GM23338 (cell line): ENCODE results near the gene EFCC1. TPM values are rescaled to one million over a fixed set of nuclear protein-coding genes. Genes with fewer than 3 reads are reported as not detected.

ENCODE experiments used
- ATAC-seq: fragments of 200-7000 bp; cut with Tn5 transposase; 3 replicates; pipeline ENCODE4 v1.9.1; 2020
- DNase-seq: peaks from one replicate; pipeline ENCODE4 v3.0.0-alpha.2; 2015; ENCODE audit warnings: low spot score
- H2AFZ ChIP-seq: fragments of 200-600 bp; sonication (generic); 2 replicates; pipeline ENCODE4 v1.8.0; 2016; ENCODE audit warnings: antibody characterized with exemption, mild to moderate bottlenecking, moderate library complexity
- H3F3A ChIP-seq: fragments of 200-600 bp; sonication (generic); replicated peaks from 2 replicates; pipeline ENCODE4 v1.8.0; 2017; ENCODE audit warnings: antibody characterized with exemption, mixed run types, low read depth
- H3K27ac ChIP-seq: fragments of 200-600 bp; sonication (generic); 2 replicates; pipeline ENCODE4 v1.6.1; 2016; ENCODE audit warnings: low read depth
- H3K27me3 ChIP-seq: fragments of 200-600 bp; sonication (generic); 2 replicates; pipeline ENCODE4 v1.8.0; 2016; ENCODE audit warnings: mild to moderate bottlenecking, mixed run types, moderate library complexity; ENCODE audit not compliant: insufficient read depth
- H3K36me3 ChIP-seq: fragments of 200-600 bp; sonication (generic); 2 replicates; pipeline ENCODE4 v1.8.0; 2016; ENCODE audit warnings: mild to moderate bottlenecking; ENCODE audit not compliant: insufficient read depth
- H3K4me1 ChIP-seq: fragments of 200-600 bp; sonication (generic); 2 replicates; pipeline ENCODE4 v1.8.0; 2016; ENCODE audit warnings: mild to moderate bottlenecking, moderate library complexity; ENCODE audit not compliant: insufficient read depth
- H3K4me2 ChIP-seq: fragments of 200-600 bp; sonication (generic); 2 replicates; pipeline ENCODE4 v1.7.1; 2017; ENCODE audit warnings: mixed run types
- H3K4me3 ChIP-seq: fragments of 200-600 bp; sonication (generic); 2 replicates; pipeline ENCODE4 v1.6.1; 2016; ENCODE audit warnings: mixed run types
- H3K79me2 ChIP-seq: fragments of 200-600 bp; sonication (generic); replicated peaks from 2 replicates; pipeline ENCODE4 v1.8.0; 2017; ENCODE audit warnings: mild to moderate bottlenecking; ENCODE audit not compliant: insufficient read depth
- H3K9me2 ChIP-seq: fragments of 200-600 bp; sonication (generic); 2 replicates; pipeline ENCODE4 v1.8.0; 2017; ENCODE audit not compliant: insufficient read depth
- H4K20me1 ChIP-seq: fragments of 200-600 bp; sonication (generic); replicated peaks from 2 replicates; pipeline ENCODE4 v1.8.0; 2017; ENCODE audit warnings: mild to moderate bottlenecking; ENCODE audit not compliant: insufficient read depth
- H3K27ac Mint-ChIP-seq: 2 replicates; pipeline ENCODE4 v1.8.0; 2020; ENCODE audit warnings: inconsistent platforms, mild to moderate bottlenecking, moderate library complexity, mixed read lengths
- H3K27me3 Mint-ChIP-seq: 3 replicates; pipeline ENCODE4 v1.8.0; 2022; ENCODE audit warnings: low read depth, mild to moderate bottlenecking, moderate library complexity, mixed read lengths, inconsistent platforms; ENCODE audit not compliant: insufficient read depth, poor library complexity
- H3K36me3 Mint-ChIP-seq: 3 replicates; pipeline ENCODE4 v1.8.0; 2021; ENCODE audit warnings: low read depth, mild to moderate bottlenecking, inconsistent platforms, moderate library complexity, mixed read lengths
- H3K4me1 Mint-ChIP-seq: 3 replicates; pipeline ENCODE4 v1.8.0; 2020; ENCODE audit warnings: mild to moderate bottlenecking, inconsistent platforms, mixed read lengths
- H3K4me3 Mint-ChIP-seq: 3 replicates; pipeline ENCODE4 v1.8.0; 2021; ENCODE audit warnings: moderate library complexity, mild to moderate bottlenecking, inconsistent platforms, mixed read lengths
- H3K9me3 Mint-ChIP-seq: 3 replicates; pipeline ENCODE4 v1.8.0; 2020; ENCODE audit warnings: moderate library complexity, mild to moderate bottlenecking, inconsistent platforms, mixed read lengths
- CREB1 ChIP-seq: fragments of 250-450 bp; sonication (Bioruptor Pico); IDR thresholded peaks from 2 replicates; pipeline ENCODE4 v1.5.0; 2020; ENCODE audit warnings: low read depth, mild to moderate bottlenecking, moderate library complexity
- EZH2 ChIP-seq: fragments of 200-600 bp; sonication (generic); IDR thresholded peaks from one replicate; pipeline ENCODE4 v1.8.0; 2017; ENCODE audit warnings: antibody characterized with exemption, mild to moderate bottlenecking, low read depth; ENCODE audit not compliant: unreplicated experiment
- EZH2phosphoT487 ChIP-seq: fragments of 200-600 bp; sonication (generic); IDR thresholded peaks from one replicate; pipeline ENCODE4 v1.8.1; 2018; ENCODE audit warnings: antibody characterized with exemption; ENCODE audit not compliant: unreplicated experiment
- NANOG ChIP-seq: IDR thresholded peaks from 2 replicates; pipeline ENCODE4 v1.6.1; 2016; ENCODE audit warnings: antibody characterized with exemption, borderline replicate concordance
- POLR2AphosphoS5 ChIP-seq: IDR thresholded peaks from 2 replicates; pipeline ENCODE4 v1.6.1; 2016; ENCODE audit warnings: antibody characterized with exemption, low read depth
- ZNF114 ChIP-seq: fragments of 250-450 bp; sonication (Bioruptor Pico); IDR thresholded peaks from 2 replicates; pipeline ENCODE4 v1.5.0; 2020; ENCODE audit warnings: mild to moderate bottlenecking, moderate library complexity
- ZNF331 ChIP-seq: fragments of 250-450 bp; sonication (Bioruptor Pico); IDR thresholded peaks from 2 replicates; pipeline ENCODE4 v1.5.0; 2020; ENCODE audit warnings: low read depth, mild to moderate bottlenecking, moderate library complexity
- polyA plus RNA-seq: library from polyadenylated mRNA; unstranded; fragments of >200 nt; fragmentation: Nextera tagmentation; extraction: Ambion mirVana; gene quantifications from 2 replicates; pipeline ENCODE4 v1.2.1, GENCODE V29; 2016
- total RNA-seq: library from RNA; depleted of rRNA; stranded (reverse); fragments of >200 nt; shearing (Covaris generic); gene quantifications from 2 replicates; pipeline ENCODE4 v1.2.3, GENCODE V29; 2014
- TF ChIP-seq, protein P1 (sequence below): IDR thresholded peaks from one replicate; pipeline ENCODE4 v1.6.1; 2018; ENCODE audit warnings: antibody characterized with exemption; ENCODE audit not compliant: unreplicated experiment
- TF ChIP-seq, protein P2 (sequence below): fragments of 250-450 bp; sonication (Bioruptor Pico); IDR thresholded peaks from 2 replicates; pipeline ENCODE4 v1.5.0; 2020; ENCODE audit warnings: mild to moderate bottlenecking, moderate library complexity

The EFCC1 gene
- total and polyA plus RNA-seq, 2 experiments from 2014 or later, result not detected

GRCh38 chr3:129047553-129047839 is 46.4 kb downstream of the EFCC1 start (continued):
- TF ChIP-seq, protein P1, sequence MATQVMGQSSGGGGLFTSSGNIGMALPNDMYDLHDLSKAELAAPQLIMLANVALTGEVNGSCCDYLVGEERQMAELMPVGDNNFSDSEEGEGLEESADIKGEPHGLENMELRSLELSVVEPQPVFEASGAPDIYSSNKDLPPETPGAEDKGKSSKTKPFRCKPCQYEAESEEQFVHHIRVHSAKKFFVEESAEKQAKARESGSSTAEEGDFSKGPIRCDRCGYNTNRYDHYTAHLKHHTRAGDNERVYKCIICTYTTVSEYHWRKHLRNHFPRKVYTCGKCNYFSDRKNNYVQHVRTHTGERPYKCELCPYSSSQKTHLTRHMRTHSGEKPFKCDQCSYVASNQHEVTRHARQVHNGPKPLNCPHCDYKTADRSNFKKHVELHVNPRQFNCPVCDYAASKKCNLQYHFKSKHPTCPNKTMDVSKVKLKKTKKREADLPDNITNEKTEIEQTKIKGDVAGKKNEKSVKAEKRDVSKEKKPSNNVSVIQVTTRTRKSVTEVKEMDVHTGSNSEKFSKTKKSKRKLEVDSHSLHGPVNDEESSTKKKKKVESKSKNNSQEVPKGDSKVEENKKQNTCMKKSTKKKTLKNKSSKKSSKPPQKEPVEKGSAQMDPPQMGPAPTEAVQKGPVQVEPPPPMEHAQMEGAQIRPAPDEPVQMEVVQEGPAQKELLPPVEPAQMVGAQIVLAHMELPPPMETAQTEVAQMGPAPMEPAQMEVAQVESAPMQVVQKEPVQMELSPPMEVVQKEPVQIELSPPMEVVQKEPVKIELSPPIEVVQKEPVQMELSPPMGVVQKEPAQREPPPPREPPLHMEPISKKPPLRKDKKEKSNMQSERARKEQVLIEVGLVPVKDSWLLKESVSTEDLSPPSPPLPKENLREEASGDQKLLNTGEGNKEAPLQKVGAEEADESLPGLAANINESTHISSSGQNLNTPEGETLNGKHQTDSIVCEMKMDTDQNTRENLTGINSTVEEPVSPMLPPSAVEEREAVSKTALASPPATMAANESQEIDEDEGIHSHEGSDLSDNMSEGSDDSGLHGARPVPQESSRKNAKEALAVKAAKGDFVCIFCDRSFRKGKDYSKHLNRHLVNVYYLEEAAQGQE, result no peak
- TF ChIP-seq POLR2AphosphoS5 (no peak), CREB1 (CRISPR knock-in tag) (no peak), EZH2phosphoT487 (no peak), NANOG (no peak)

DNA sequence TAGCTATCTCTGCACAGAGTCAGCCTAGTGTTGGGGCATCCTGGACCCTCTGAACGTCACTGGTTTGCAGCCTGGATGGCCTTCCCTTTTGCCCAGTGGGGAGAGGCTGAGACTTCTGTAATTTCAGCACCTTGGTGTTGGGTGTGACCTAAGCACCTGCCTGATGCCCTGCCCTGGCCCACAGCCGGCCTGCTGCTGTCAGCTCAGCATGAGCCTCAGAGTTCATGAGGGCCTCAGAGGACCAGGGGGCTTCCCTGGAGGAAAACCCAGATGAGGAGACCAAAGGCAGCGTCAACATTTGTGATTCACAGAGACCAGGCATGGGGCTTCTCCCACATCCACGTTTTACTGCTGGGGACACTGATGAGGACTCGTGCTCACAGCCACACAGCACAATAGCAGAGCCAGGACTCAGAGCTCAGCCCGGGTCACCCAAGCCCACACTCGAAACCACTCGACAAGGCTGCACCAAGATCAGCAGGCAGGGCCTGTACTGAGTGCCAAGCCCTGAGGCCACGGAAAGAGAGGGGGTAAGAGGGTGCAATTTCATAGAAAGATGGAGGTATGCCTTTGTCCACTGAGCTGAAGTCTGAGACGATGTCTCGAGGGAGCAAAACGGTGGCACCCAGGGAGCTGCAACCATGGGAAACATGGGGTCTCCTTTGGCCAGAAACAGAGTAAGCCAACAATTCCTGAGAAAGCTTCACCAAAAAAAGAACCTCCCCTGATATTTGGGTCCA is 49.6 kb downstream of the EFCC1 start:
- DNase-seq (no peak), ATAC-seq (no peak)
- Histone ChIP-seq H3K4me1 (no peaks in the 10 kb centered on the region), H3K4me3 (no peak overlapping the region), H3K36me3 (peaks cover 5% of the 10 kb centered on the region; the same call in 1 of the 2 replicates), H3K4me2 (no peak overlapping the region), H3F3A (no peaks in the 10 kb centered on the region), H3K27me3 (peaks cover 24% of the 10 kb centered on the region; the same call in 1 of the 2 replicates), H3K9me2 (peaks cover 5% of the 10 kb centered on the region; the same call in 1 of the 2 replicates), H2AFZ (no peak overlapping the region), H3K79me2 (no peaks in the 10 kb centered on the region), H3K27ac (no peak overlapping the region), H4K20me1 (no peaks in the 10 kb centered on the region)
- Mint-ChIP-seq H3K27me3 (peaks cover 6% of the 10 kb centered on the region), H3K36me3 (peaks cover 7% of the 10 kb centered on the region), H3K4me1 (peaks cover 4% of the 10 kb centered on the region), H3K9me3 (peaks cover 7% of the 10 kb centered on the region), H3K4me3 (no peak overlapping the region), H3K27ac (no peak overlapping the region)
- no peak for TF ChIP-seq ZNF114
- no peak for TF ChIP-seq CREB1 (CRISPR knock-in tag)
- no peak for TF ChIP-seq ZNF331 (CRISPR knock-in tag)
- TF ChIP-seq EZH2, result no peak
- TF ChIP-seq EZH2phosphoT487, result no peak
- TF ChIP-seq, protein P2, sequence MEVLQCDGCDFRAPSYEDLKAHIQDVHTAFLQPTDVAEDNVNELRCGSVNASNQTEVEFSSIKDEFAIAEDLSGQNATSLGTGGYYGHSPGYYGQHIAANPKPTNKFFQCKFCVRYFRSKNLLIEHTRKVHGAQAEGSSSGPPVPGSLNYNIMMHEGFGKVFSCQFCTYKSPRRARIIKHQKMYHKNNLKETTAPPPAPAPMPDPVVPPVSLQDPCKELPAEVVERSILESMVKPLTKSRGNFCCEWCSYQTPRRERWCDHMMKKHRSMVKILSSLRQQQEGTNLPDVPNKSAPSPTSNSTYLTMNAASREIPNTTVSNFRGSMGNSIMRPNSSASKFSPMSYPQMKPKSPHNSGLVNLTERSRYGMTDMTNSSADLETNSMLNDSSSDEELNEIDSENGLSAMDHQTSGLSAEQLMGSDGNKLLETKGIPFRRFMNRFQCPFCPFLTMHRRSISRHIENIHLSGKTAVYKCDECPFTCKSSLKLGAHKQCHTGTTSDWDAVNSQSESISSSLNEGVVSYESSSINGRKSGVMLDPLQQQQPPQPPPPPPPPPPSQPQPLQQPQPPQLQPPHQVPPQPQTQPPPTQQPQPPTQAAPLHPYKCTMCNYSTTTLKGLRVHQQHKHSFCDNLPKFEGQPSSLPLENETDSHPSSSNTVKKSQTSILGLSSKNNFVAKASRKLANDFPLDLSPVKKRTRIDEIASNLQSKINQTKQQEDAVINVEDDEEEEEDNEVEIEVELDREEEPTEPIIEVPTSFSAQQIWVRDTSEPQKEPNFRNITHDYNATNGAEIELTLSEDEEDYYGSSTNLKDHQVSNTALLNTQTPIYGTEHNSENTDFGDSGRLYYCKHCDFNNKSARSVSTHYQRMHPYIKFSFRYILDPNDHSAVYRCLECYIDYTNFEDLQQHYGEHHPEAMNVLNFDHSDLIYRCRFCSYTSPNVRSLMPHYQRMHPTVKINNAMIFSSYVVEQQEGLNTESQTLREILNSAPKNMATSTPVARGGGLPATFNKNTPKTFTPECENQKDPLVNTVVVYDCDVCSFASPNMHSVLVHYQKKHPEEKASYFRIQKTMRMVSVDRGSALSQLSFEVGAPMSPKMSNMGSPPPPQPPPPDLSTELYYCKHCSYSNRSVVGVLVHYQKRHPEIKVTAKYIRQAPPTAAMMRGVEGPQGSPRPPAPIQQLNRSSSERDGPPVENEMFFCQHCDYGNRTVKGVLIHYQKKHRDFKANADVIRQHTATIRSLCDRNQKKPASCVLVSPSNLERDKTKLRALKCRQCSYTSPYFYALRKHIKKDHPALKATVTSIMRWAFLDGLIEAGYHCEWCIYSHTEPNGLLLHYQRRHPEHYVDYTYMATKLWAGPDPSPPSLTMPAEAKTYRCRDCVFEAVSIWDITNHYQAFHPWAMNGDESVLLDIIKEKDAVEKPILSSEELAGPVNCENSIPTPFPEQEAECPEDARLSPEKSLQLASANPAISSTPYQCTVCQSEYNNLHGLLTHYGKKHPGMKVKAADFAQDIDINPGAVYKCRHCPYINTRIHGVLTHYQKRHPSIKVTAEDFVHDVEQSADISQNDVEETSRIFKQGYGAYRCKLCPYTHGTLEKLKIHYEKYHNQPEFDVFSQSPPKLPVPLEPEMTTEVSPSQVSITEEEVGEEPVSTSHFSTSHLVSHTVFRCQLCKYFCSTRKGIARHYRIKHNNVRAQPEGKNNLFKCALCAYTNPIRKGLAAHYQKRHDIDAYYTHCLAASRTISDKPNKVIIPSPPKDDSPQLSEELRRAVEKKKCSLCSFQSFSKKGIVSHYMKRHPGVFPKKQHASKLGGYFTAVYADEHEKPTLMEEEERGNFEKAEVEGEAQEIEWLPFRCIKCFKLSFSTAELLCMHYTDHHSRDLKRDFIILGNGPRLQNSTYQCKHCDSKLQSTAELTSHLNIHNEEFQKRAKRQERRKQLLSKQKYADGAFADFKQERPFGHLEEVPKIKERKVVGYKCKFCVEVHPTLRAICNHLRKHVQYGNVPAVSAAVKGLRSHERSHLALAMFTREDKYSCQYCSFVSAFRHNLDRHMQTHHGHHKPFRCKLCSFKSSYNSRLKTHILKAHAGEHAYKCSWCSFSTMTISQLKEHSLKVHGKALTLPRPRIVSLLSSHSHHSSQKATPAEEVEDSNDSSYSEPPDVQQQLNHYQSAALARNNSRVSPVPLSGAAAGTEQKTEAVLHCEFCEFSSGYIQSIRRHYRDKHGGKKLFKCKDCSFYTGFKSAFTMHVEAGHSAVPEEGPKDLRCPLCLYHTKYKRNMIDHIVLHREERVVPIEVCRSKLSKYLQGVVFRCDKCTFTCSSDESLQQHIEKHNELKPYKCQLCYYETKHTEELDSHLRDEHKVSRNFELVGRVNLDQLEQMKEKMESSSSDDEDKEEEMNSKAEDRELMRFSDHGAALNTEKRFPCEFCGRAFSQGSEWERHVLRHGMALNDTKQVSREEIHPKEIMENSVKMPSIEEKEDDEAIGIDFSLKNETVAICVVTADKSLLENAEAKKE, result no peak
- TF ChIP-seq, protein P1, result no peak
